OCI-LY1 (cell line): Measurements from ENCODE around the gene UBR4.

Source experiments
- H2AFZ ChIP-seq: fragments of 200-600 bp; sonication (generic), shearing (Covaris generic); 2 replicates; pipeline ENCODE4 v1.6.0; 2014; ENCODE audit warnings: antibody characterized with exemption, mild to moderate bottlenecking, low read length
- H3F3A ChIP-seq: fragments of 200-600 bp; sonication (generic), shearing (Covaris generic); 2 replicates; pipeline ENCODE4 v1.6.0; 2014; ENCODE audit warnings: mild to moderate bottlenecking, antibody characterized with exemption, low read length, moderate library complexity; ENCODE audit not compliant: insufficient read depth
- H3K27ac ChIP-seq: fragments of 200-600 bp; sonication (generic); 2 replicates; pipeline ENCODE4 v1.5.1; 2014; ENCODE audit warnings: low read length, mixed run types, mild to moderate bottlenecking, low read depth; ENCODE audit not compliant: poor library complexity, severe bottlenecking
- H3K27me3 ChIP-seq: fragments of 200-600 bp; sonication (generic); 2 replicates; pipeline ENCODE4 v1.6.0; 2014; ENCODE audit warnings: antibody characterized with exemption, mild to moderate bottlenecking, low read length, moderate library complexity; ENCODE audit not compliant: insufficient read depth
- H3K36me3 ChIP-seq: fragments of 200-600 bp; sonication (generic); 2 replicates; pipeline ENCODE4 v1.6.1; 2014; ENCODE audit warnings: mild to moderate bottlenecking, antibody characterized with exemption, low read length, moderate library complexity, mixed read lengths; ENCODE audit not compliant: insufficient read depth
- H3K4me1 ChIP-seq: fragments of 200-600 bp; sonication (generic); 2 replicates; pipeline ENCODE4 v1.5.1; 2014; ENCODE audit warnings: mild to moderate bottlenecking, low read length, moderate library complexity; ENCODE audit not compliant: insufficient read depth, severe bottlenecking
- H3K4me2 ChIP-seq: fragments of 200-600 bp; sonication (generic), shearing (Covaris generic); 2 replicates; pipeline ENCODE4 v1.6.1; 2014; ENCODE audit warnings: low read length
- H3K4me3 ChIP-seq: fragments of 200-600 bp; sonication (generic); 2 replicates; pipeline ENCODE4 v1.5.1; 2014; ENCODE audit warnings: low read length, low read depth, mild to moderate bottlenecking, mixed read lengths; ENCODE audit not compliant: poor library complexity, severe bottlenecking
- H3K79me2 ChIP-seq: fragments of 200-600 bp; shearing (Covaris generic); 2 replicates; pipeline ENCODE4 v1.6.1; 2016; ENCODE audit warnings: mixed run types, low read length, mixed read lengths; ENCODE audit not compliant: insufficient read depth
- H3K9ac ChIP-seq: fragments of 200-600 bp; sonication (generic), shearing (Covaris generic); 2 replicates; pipeline ENCODE4 v1.6.1; 2014; ENCODE audit warnings: mild to moderate bottlenecking, low read length, mixed read lengths
- H3K9me2 ChIP-seq: fragments of 200-600 bp; sonication (generic), shearing (Covaris generic); 2 replicates; pipeline ENCODE4 v1.6.1; 2014; ENCODE audit warnings: low read depth, mild to moderate bottlenecking, low read length, mixed read lengths
- H3K9me3 ChIP-seq: fragments of 200-600 bp; shearing (Covaris generic); 2 replicates; pipeline ENCODE4 v1.6.1; 2014; ENCODE audit warnings: low read length, mixed read lengths
- H4K20me1 ChIP-seq: fragments of 200-600 bp; sonication (generic), shearing (Covaris generic); 2 replicates; pipeline ENCODE4 v1.6.0; 2016; ENCODE audit warnings: mild to moderate bottlenecking, low read length; ENCODE audit not compliant: insufficient read depth
- EZH2 ChIP-seq: fragments of 200-600 bp; sonication (generic), shearing (Covaris generic); IDR thresholded peaks from 2 replicates; pipeline ENCODE4 v1.8.0; 2017; ENCODE audit warnings: borderline replicate concordance, mixed run types, mild to moderate bottlenecking, antibody characterized with exemption, low read length, moderate library complexity, mixed read lengths
- TF ChIP-seq, protein P1 (sequence below): fragments of 200-600 bp; sonication (generic), shearing (Covaris generic); IDR thresholded peaks from 2 replicates; pipeline ENCODE4 v1.5.1; 2017; ENCODE audit warnings: mild to moderate bottlenecking, antibody characterized with exemption, low read length, moderate library complexity, mixed read lengths

The UBR4 gene

DNA sequence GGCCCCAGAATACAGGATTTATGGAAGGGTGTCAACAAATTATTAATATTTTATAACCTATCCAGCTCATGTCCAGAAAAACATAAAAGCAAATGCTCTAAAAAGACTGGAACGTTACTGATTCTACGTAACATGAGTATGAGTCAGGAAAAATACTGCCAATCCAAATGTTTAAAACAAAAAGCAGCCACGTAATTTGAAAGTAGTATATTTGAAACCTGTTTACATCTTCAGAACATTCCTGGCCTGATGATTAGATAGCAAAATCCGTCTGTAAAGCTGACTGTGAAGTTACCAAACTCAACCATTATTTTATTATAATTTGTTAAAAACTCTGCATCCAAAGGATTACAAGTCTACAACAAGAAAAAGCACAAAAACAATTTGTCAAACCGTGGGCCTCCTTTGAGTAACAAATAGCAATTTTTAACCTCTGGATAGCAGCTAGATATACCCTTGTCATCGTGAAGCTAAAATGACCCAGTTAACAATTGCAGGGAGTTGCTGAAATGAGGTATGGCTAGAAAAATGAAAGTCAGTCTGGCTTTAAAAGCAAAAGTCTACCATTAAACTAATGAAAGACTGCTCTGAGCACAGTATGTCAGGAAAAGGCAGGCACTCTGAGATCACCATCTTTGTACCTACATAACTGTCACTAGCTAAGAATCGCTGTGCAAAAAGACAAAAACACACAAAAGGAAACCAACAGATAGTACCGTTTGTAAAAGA, 1.2 kb downstream of the UBR4 start:
- H3F3A ChIP-seq, result no peaks in the 10 kb centered on the region
- H3K36me3 ChIP-seq, result peaks cover 18% of the 10 kb centered on the region; the same call in 1 of the 2 replicates
- no peak for TF ChIP-seq EZH2
- TF ChIP-seq, protein P1, sequence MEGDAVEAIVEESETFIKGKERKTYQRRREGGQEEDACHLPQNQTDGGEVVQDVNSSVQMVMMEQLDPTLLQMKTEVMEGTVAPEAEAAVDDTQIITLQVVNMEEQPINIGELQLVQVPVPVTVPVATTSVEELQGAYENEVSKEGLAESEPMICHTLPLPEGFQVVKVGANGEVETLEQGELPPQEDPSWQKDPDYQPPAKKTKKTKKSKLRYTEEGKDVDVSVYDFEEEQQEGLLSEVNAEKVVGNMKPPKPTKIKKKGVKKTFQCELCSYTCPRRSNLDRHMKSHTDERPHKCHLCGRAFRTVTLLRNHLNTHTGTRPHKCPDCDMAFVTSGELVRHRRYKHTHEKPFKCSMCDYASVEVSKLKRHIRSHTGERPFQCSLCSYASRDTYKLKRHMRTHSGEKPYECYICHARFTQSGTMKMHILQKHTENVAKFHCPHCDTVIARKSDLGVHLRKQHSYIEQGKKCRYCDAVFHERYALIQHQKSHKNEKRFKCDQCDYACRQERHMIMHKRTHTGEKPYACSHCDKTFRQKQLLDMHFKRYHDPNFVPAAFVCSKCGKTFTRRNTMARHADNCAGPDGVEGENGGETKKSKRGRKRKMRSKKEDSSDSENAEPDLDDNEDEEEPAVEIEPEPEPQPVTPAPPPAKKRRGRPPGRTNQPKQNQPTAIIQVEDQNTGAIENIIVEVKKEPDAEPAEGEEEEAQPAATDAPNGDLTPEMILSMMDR, result no peak
- peak overlapping the region; percentile 86 for H3K4me2 ChIP-seq
- H3K9me3 ChIP-seq, result no peaks in the 10 kb centered on the region
- H3K4me1 ChIP-seq, result peaks cover 48% of the 10 kb centered on the region
- H3K27ac ChIP-seq, result peak overlapping the region; percentile 58
- H4K20me1 ChIP-seq, result no peaks in the 10 kb centered on the region
- no peaks in the 10 kb centered on the region for H3K9me2 ChIP-seq
- H3K4me3 ChIP-seq, result peak overlapping the region; percentile 87
- H3K79me2 ChIP-seq, result peaks cover 89% of the 10 kb centered on the region
- H2AFZ ChIP-seq, result no peak overlapping the region
- H3K9ac ChIP-seq, result peak overlapping the region; percentile 93
- H3K27me3 ChIP-seq, result no peaks in the 10 kb centered on the region

GRCh38 chr1:19206947-19207346, 3.1 kb downstream of the UBR4 start:
- TF ChIP-seq EZH2, result no peak
- TF ChIP-seq, protein P1, result no peak
- H3K27ac ChIP-seq, result no peak overlapping the region
- H3K9ac ChIP-seq, result no peak overlapping the region
- peaks cover 32% of the 10 kb centered on the region for H3K4me1 ChIP-seq
- H3K4me3 ChIP-seq, result no peak overlapping the region
- H3K4me2 ChIP-seq, result no peak overlapping the region
- peaks cover 9% of the 10 kb centered on the region; the same call in 1 of the 2 replicates for H3K36me3 ChIP-seq
- H4K20me1 ChIP-seq, result no peaks in the 10 kb centered on the region
- no peaks in the 10 kb centered on the region for H3K27me3 ChIP-seq
- H3K9me3 ChIP-seq, result no peaks in the 10 kb centered on the region
- no peak overlapping the region for H2AFZ ChIP-seq
- no peaks in the 10 kb centered on the region for H3F3A ChIP-seq
- peaks cover 95% of the 10 kb centered on the region for H3K79me2 ChIP-seq
- H3K9me2 ChIP-seq, result no peaks in the 10 kb centered on the region

GRCh38 chr1:19205845-19206244, 4.2 kb downstream of the UBR4 start:
- Histone ChIP-seq H3F3A (no peaks in the 10 kb centered on the region), H4K20me1 (no peaks in the 10 kb centered on the region), H3K79me2 (peaks cover 94% of the 10 kb centered on the region), H3K9ac (no peak overlapping the region), H3K9me3 (no peaks in the 10 kb centered on the region), H3K9me2 (no peaks in the 10 kb centered on the region), H2AFZ (no peak overlapping the region), H3K4me3 (no peak overlapping the region), H3K4me2 (no peak overlapping the region), H3K27ac (no peak overlapping the region), H3K4me1 (peaks cover 21% of the 10 kb centered on the region), H3K36me3 (peaks cover 19% of the 10 kb centered on the region), H3K27me3 (no peaks in the 10 kb centered on the region)
- no peak for TF ChIP-seq EZH2
- TF ChIP-seq, protein P1, result no peak
